HCEC 1CT (cell line): ENCODE data around the gene WRAP73.

ENCODE experiments used
- DNase-seq: peaks from one replicate; pipeline ENCODE4 v3.0.0-alpha.2; 2017

WRAP73 gene

DNA sequence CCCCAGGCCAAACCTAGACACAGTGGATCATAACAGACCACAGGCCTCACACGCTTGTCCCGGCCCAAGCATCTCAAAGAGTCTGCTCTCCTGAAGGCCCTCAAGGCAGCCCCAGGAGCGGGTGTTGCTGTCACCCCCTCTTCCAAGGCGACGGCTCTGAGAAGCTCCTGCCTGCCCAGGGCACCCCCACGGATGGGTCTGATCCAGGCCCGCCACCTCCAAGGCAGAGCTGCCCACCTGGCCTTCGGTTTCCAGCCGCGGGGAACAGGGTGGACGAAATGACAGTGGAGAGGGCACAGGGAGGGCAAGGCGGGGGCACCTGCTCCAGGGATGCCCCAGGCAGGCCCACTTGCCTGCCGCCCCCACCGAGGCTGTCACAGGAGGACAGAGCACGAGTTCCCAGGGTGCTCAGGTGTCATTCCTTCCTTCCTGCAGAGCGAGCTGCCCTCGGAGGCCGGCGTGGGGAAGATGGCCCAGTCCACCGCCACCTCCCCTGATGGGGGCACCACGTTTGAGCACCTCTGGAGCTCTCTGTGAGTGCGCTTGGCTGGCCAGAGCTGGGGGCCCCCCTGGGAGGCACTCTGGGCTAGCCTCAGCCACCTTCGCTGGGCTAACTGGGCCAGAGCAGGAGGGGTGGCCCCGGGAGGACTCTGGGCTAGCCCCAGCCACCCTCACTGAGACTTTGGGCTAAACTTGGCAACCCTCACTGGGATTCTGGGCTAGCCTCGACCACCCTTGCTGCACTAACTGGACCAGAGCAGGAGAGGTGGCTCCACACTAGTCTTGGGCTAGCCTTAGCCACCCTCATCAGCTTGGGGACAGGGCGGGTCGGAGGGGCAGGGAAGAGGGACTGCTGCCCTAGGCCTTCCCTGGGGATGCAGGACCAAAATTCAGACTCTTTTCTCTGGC, 32.2 kb upstream of the WRAP73 start:
- DNase-seq, result no peak

DNA sequence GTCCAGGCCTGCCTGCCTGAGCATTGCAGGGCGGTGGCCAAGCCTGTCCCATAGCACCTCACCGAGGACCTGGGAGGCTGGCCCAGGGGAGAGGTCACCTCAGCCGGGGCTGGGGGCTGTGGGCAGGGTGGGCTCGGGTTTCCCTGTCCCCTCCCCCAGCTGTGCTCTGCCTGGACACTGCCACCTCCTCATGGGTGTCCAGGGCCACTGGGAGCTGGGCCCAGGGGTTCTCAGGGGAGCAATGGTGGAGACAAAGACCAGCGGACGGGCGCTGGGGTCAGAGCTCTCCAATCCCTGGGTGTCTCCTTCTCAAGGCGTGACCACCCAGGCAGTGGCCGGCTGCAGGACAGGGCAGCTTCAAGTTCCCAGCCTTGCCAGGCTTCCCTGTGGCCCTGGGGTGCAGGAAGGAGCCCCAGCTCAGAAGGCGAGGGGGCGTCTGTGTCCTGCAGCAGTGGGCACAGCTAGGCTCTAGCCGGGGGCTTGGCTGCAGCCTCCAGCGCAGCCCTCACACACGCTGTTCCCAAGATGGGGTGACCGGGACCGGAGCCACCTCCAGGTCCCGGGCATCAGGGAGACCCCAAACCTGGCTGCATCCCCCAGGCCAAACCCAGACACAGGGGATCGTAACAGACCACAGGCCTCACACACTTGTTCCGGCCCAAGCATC, 31.5 kb upstream of the WRAP73 start:
- DNase-seq, result no peak

GRCh38 chr1:3680488-3681230, 30.8 kb upstream of the WRAP73 start:
- no peak for DNase-seq

DNA sequence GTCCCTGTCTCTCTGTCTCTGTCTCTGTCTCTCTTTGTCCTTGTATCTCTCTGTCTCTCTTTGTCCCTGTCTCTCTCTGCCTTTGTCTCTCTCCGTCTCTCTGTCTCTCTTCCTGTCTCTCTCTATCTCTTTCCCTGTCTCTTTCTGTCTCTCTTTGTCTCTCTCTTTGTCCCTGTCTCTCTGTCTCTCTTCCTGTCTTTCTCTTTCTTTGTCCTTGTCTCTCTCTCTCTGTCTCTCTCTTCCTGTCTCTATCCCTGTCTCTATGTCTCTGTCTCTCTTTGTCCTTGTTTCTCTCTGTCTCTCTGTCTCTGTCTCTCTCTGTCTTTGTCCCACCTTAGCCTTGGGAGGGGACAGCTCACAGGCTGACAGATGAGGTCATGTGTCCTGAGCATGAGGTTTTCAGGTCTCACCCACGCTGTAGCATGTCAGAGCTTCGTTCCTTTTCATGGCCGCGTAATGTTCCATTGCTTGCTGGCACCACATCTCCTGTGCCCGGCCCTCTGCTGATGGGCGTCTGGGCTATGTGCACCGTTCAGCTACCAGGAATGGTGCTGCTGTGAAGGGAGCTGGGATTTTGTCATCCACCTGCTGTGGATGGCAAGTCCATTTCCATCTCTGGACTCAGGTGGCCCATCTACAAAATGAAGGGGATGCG, 30.0 kb upstream of the WRAP73 start:
- DNase-seq, result no peak

DNA sequence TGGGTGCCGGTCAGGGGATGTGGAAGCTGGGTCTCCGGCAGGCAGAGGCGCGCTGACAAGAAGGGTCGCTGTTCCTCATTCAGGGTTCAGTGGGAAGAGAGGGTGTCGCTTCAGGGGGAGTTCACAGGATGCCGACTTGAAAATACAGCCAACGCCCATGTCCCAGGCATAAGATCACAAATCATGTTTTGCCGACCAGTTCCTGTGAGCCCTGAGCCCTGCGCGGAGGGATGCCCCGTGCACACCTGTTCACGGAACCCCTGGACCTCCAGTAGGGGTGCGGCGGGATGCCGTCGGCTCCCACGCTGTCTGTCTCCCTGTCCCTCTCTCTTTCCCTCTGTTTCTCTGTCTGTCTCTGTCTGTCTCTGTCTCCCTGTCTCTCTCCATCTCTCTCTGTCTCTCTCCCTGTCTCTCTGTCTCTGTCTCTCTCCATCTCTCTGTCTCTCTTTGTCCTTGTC, 29.2 kb upstream of the WRAP73 start:
- no peak for DNase-seq

- DNase-seq, result no peak
These were observed 28.6 kb upstream of the WRAP73 start for GRCh38 chr1:3678361-3679097.

GRCh38 chr1:3677484-3677883, 27.6 kb upstream of the WRAP73 start:
- no peak for DNase-seq

DNA sequence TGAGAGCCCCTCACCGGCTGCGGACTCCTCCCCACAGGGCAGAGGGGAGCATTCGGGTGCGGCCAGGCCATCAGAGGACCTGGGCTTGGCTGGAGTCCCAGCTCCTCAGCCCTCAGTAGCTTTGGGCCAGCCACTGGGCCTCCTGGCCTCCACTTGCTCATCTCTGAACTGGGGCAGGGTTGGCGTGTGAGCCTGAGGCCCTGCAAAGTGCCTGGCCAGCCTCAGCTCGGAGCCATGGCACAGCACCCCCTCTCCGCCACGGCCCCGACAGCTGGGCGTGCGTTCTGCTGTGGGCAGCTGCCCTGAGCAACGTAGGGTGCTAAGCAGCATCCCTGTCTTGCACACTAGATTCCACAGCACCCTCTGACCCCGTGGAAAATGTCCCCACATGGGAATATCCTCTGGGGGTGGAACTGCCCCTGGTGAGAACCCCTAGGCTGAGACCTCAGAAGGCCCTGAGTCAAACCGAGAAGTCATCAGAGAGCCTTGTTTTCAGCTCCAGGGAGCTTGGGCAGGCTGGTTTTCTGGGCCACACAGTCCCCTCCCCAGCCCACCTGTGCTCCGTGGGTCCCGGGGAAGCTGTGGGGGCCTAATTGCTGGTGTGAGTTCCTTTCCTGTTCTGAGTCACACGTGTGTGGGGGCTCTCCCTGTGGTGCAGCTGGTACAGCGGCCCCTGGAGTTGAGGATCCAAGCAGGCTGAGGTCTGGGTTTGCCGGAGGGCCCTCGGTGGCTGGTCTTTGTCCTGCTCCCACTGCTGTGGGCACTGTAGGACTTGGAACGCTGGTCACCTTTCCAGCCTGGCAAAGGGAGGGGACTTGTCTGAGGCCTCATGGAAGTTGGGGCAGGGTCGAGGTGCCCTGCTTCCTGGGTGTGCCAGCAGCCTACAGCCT, 26.9 kb upstream of the WRAP73 start:
- DNase-seq, result no peak

GRCh38 chr1:3675436-3675835, 25.5 kb upstream of the WRAP73 start:
- DNase-seq, result no peak

- no peak for DNase-seq
These were observed 24.5 kb upstream of the WRAP73 start for GRCh38 chr1:3674100-3675094.

DNA sequence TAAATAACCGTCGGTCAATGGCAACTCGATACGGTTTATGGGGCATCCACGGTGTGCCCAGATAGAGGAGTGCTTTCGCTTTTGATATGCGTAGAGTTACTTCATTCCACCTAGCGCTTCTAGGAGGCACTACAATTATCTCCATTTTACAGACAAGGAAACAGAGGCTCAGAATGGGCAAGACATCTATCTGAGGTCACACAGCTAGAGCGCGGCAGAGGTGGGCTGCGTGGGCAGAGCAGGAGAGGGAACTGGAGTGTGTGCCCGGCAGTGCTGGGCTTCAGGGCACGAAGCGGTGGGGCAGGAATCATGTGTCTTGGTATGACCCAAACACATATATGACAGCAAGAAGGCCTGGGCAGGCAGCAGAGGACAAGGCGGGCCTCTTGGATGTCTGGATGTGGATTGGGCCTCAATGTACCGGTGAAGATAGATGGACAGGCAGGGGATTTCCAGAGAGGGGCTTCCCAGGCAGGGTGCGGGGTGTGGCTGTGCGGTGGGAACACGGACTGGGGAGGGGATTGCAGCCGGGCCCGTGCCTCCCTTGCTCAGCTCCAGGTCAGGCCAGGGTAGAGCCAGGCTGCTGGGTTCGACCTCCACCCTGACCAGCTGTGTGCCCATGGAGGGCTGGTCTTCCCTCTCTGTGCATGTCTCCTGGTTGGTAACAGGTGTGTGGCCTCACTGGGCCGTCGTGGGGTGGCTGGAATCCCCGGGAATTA, 23.6 kb upstream of the WRAP73 start:
- DNase-seq, result no peak

- DNase-seq, result no peak
These were observed 23.1 kb upstream of the WRAP73 start for GRCh38 chr1:3672971-3673361.

DNA sequence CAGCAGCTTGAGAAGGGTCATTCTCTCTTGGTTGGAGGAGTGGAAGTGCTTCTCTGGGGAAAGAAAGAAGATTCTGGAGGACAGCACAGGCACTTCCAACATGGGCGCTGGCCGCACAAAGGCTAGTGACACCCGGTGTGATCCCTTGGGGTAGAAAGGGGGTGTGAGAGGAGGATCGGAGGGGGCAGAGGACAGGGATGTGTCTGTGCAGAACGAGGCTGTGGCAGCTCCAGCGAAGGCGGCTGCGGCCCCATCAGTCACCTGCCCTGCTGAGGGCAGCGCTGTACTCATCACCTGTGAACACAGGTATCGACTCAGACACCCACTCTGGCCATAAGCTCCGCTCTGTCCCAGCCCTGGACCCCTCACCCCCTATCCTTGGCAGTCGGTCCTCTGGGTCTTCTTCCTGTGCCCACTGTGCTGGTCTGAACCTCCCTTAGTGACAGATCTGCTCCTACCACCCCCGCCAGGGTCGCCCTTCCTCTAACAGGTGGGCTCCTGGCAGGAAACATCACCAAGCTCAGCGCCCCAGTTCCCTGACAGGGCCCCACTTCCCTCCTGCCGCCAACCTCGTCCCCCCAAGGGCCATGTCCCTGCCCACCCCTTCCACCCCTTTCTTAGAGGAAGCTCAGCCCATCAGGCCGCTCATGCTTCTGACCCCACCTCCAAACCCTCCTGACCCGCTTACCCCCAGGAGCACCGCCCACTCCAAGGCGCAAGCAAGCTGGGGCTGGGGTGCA, 22.5 kb upstream of the WRAP73 start:
- no peak for DNase-seq

DNA sequence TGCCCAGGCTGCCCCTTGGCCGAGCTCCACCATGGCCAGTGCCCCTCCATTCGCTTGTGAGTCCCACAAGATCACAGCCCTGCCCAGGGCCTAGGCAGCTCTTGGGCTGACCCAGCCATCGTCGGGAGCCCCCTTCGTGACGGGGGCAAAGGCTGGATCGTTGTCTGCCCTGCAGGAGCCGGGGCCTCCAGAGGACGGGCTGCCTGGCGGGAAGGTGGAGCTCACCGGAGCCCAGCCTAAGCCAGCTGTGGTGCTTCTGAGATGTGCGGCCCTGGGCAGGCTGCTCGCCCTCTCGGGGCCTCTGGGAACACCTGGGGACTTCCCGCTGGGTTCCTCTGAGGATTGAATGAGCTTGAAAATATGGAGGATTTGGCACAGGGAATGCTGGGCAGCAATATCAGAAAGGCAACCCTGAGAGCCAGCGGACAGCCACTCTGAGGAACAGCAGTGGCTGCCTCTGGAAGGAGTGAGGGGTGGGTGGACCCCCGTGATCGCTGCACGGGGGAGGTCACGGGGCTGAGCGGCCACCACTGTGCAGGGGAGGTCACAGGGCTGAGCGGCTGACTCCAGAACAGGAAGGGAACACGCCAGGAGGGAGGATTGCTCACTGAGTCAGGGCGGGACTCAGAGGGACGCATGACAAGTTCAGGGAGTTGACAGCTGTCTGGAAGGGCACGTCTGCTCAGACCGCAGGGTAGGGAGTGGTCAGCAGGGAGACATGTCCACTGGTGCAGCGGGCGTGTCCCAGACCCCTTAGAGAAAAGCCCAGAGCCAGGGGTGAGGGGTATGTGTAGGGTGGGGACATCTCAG, 21.7 kb upstream of the WRAP73 start:
- DNase-seq, result no peak

- no peak for DNase-seq
These were observed 20.9 kb upstream of the WRAP73 start for GRCh38 chr1:3670823-3671265.

GRCh38 chr1:3669971-3670431, 20.1 kb upstream of the WRAP73 start:
- DNase-seq, result no peak

GRCh38 chr1:3669421-3669821, 19.5 kb upstream of the WRAP73 start:
- no peak for DNase-seq
